ENCODE results near the gene SBF1. TPM values are rescaled to one million over a fixed set of nuclear protein-coding genes. Genes with fewer than 3 reads are reported as not detected.
A peak's percentile ranks its signal among the peaks of the same experiment; 100 is the strongest.

Gene SBF1
- 98.8 TPM for total RNA-seq

GRCh38 chr22:50474710-50475651 lies at the start of gene SBF1:
TSS of gene SBF1 (minus strand) at chr22:50475035. CDS start at chr22:50474840, 195 bp downstream.
- DNase-seq (ENCODE audit: low spot score in 2 of 2) = peak; percentile 62 to 94
- Histone ChIP-seq H3K9me3 (no peaks in the 10 kb centered on the region), H3K27me3 (no peaks in the 10 kb centered on the region), H3K36me3 (no peaks in the 10 kb centered on the region), H3K4me1 (peaks cover 24 to 41% of the 10 kb centered on the region in 2 donors), H3K4me3 (peak within 1 kb of the TSS; percentile 92 to 97), H3K27ac (peak within 1 kb of the TSS; percentile 70 to 75)
- intact Hi-C loops (cut with DNase I) = loop anchor here (1.0 kb wide), 1 partner anchor 32 kb away; the partner anchor contains the start of gene LMF2
- no peak for TF ChIP-seq CTCF (IDR thresholded peaks at IDR 0.05)

- DNase-seq (ENCODE audit: low spot score in 2 of 2) = no peak
- Histone ChIP-seq H3K4me3 (peak overlapping the region; percentile 75 to 79), H3K27me3 (no peaks in the 10 kb centered on the region), H3K9me3 (no peaks in the 10 kb centered on the region), H3K36me3 (peaks cover 21 to 42% of the 10 kb centered on the region in 2 donors), H3K27ac (no peak overlapping the region), H3K4me1 (peaks cover 6 to 16% of the 10 kb centered on the region in 2 donors)
- TF ChIP-seq CTCF (IDR thresholded peaks at IDR 0.05) = no peak
- intact Hi-C loops (cut with DNase I) = no loop called here
These were observed 49.2 kb upstream of the SBF1 start for GRCh38 chr22:50523806-50524675.

GRCh38 chr22:50523458-50523805 lies 48.6 kb upstream of the SBF1 start:
- H3K9me3 ChIP-seq = no peaks in the 10 kb centered on the region
- peaks cover 27 to 48% of the 10 kb centered on the region in 2 donors for H3K36me3 ChIP-seq
- DNase-seq (ENCODE audit: low spot score in 2 of 2) = no peak
- no peak overlapping the region for H3K27ac ChIP-seq
- intact Hi-C loops (cut with DNase I) = no loop called here
- H3K4me1 ChIP-seq = peaks cover 6 to 16% of the 10 kb centered on the region in 2 donors
- no peak for TF ChIP-seq CTCF (IDR thresholded peaks at IDR 0.05)
- no peak overlapping the region for H3K4me3 ChIP-seq
- H3K27me3 ChIP-seq = no peaks in the 10 kb centered on the region

- Histone ChIP-seq H3K27me3 (no peaks in the 10 kb centered on the region), H3K9me3 (no peaks in the 10 kb centered on the region), H3K27ac (no peak overlapping the region), H3K36me3 (peaks cover 32 to 53% of the 10 kb centered on the region in 2 donors), H3K4me1 (peaks cover 6 to 16% of the 10 kb centered on the region in 2 donors), H3K4me3 (no peak overlapping the region)
- intact Hi-C loops (cut with DNase I) = no loop called here
- TF ChIP-seq CTCF (IDR thresholded peaks at IDR 0.05) = no peak
- no peak for DNase-seq (ENCODE audit: low spot score in 2 of 2)
These were observed 48.1 kb upstream of the SBF1 start for GRCh38 chr22:50522806-50523438.

GRCh38 chr22:50522208-50522805 lies 47.5 kb upstream of the SBF1 start:
- H3K4me3 ChIP-seq = no peak overlapping the region
- DNase-seq (ENCODE audit: low spot score in 2 of 2) = no peak
- peaks cover 6 to 16% of the 10 kb centered on the region in 2 donors for H3K4me1 ChIP-seq
- H3K36me3 ChIP-seq = peaks cover 38 to 59% of the 10 kb centered on the region in 2 donors
- no peak overlapping the region for H3K27ac ChIP-seq
- no peak for TF ChIP-seq CTCF (IDR thresholded peaks at IDR 0.05)
- no peaks in the 10 kb centered on the region for H3K9me3 ChIP-seq
- intact Hi-C loops (cut with DNase I) = no loop called here
- H3K27me3 ChIP-seq = no peaks in the 10 kb centered on the region
